CD4-positive, alpha-beta T cell (primary cell): Measurements from ENCODE around the gene TRAF3. TPM values are rescaled to one million over a fixed set of nuclear protein-coding genes. Genes with fewer than 3 reads are reported as not detected.

Experiments used
- ATAC-seq: fragments of 200-7000 bp; cut with Tn5 transposase; one replicate; pipeline ENCODE4 v1.10.0; 2022; ENCODE audit warnings: mild to moderate bottlenecking; ENCODE audit not compliant: poor library complexity
- CTCF ChIA-PET: fragments of 350-600 bp; sonication (Branson Sonifier 250); formaldehyde crosslinking; loops from one replicate; lab custom pipeline; 2021; ENCODE audit warnings: antibody characterized with exemption, inconsistent platforms; lab: Charles Lee
- POLR2A ChIA-PET: fragments of 350-600 bp; sonication (Branson Sonifier 250); formaldehyde crosslinking; loops from one replicate; lab custom pipeline; 2021; ENCODE audit warnings: antibody characterized with exemption, inconsistent platforms; lab: Charles Lee
- DNase-seq, 14 experiments: peaks; one replicate each; pipeline ENCODE4 v3.0.0-alpha.2; 2013 to 2020; ENCODE audit warnings: mixed read lengths in 2 of 14
- H3K27ac ChIP-seq, 2 donors: one replicate each; pipeline versions ENCODE4 v1.5.1 to v1.7.0; 2013; ENCODE audit warnings: low read length in 2 of 2, low read depth in 1 of 2, mild to moderate bottlenecking in 1 of 2
- H3K27me3 ChIP-seq, 2 experiments: 1 replicate in 1 of 2; 2 replicates in 1 of 2; pipeline versions ENCODE4 v1.6.1 to v1.7.0; 2013; ENCODE audit warnings: low read length in 2 of 2, control low read depth in 1 of 2, mild to moderate bottlenecking in 1 of 2, moderate library complexity in 1 of 2; ENCODE audit not compliant: insufficient read depth in 2 of 2, control insufficient read depth in 1 of 2
- H3K36me3 ChIP-seq: one replicate; pipeline ENCODE4 v1.6.1; 2013; ENCODE audit warnings: low read length, control low read depth; ENCODE audit not compliant: insufficient read depth
- H3K4me1 ChIP-seq: one replicate; pipeline ENCODE4 v1.6.1; 2013; ENCODE audit warnings: low read length, control low read depth; ENCODE audit not compliant: insufficient read depth
- H3K4me3 ChIP-seq: one replicate; pipeline ENCODE4 v1.5.1; 2013; ENCODE audit warnings: mild to moderate bottlenecking, low read length, moderate library complexity
- H3K9me3 ChIP-seq, 2 experiments: 1 replicate in 1 of 2; 2 replicates in 1 of 2; pipeline versions ENCODE4 v1.6.1 to v1.7.0; 2013; ENCODE audit warnings: low read length in 2 of 2, mild to moderate bottlenecking in 2 of 2, control low read depth in 1 of 2, moderate library complexity in 1 of 2; ENCODE audit not compliant: control insufficient read depth in 1 of 2, insufficient read depth in 1 of 2
- H3K27ac Mint-ChIP-seq: one replicate; pipeline ENCODE4 v1.8.0; 2020; ENCODE audit warnings: mixed read lengths
- H3K27me3 Mint-ChIP-seq: one replicate; pipeline ENCODE4 v1.8.0; 2021; ENCODE audit warnings: mixed read lengths
- H3K36me3 Mint-ChIP-seq: one replicate; pipeline ENCODE4 v1.8.0; 2021; ENCODE audit warnings: low read depth, mixed read lengths
- H3K4me1 Mint-ChIP-seq: one replicate; pipeline ENCODE4 v1.8.0; 2021; ENCODE audit warnings: low read depth, mixed read lengths
- H3K4me3 Mint-ChIP-seq: one replicate; pipeline ENCODE4 v1.8.0; 2020; ENCODE audit warnings: mild to moderate bottlenecking, mixed read lengths
- H3K9me3 Mint-ChIP-seq: one replicate; pipeline ENCODE4 v1.8.0; 2020; ENCODE audit warnings: mixed read lengths
- intact Hi-C, 2 experiments: fragments of 100-400 bp; cut with DNase I in 1 of 2; cut with micrococcal nuclease in 1 of 2; formaldehyde crosslinking; loops; one replicate each; pipeline versions ENCODE4 v1.15.1 to v1.9.0; 2023 to 2025; cut with DNase I, micrococcal nuclease
- total RNA-seq, 174 experiments: library from RNA in 2 of 174; stranded (reverse) in 2 of 174; gene quantifications; one replicate each; pipeline ENCODE4 v1.2.3 and lab custom pipeline; 2021 to 2026
- TF ChIP-seq, protein P1 (sequence below): fragments of 200-600 bp; IDR thresholded peaks from one replicate; pipeline ENCODE4 v1.8.0; 2022; ENCODE audit warnings: antibody characterized with exemption, mild to moderate bottlenecking

TRAF3 gene
- total RNA-seq, 2 experiments from 2014 or later = 27.1 to 32.4 TPM

DNA sequence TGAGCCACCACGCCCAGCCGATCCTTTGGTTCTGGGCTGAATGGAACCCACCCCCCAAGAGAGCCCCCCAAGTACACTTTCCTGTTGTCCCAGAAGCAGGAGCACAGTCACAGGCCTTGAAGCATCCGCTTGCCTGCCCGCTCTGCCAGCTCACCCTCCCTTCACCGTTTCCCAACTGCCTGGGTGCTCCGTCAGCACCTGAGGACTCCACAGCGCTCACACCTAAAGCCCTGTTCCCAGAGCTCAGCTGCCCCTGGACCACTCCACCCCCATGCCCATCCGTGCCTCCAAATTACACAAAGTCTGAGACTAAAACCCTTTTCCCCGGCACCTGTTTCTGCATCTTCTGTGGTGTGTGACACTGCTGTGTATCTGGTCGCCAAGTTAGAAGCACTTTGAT, 44.3 kb upstream of the TRAF3 start:
- Mint-ChIP-seq H3K9me3 (no peaks in the 10 kb centered on the region), H3K27ac (no peak overlapping the region), H3K27me3 (no peaks in the 10 kb centered on the region), H3K36me3 (peaks cover 28% of the 10 kb centered on the region), H3K4me3 (no peak overlapping the region), H3K4me1 (no peaks in the 10 kb centered on the region)
- H3K4me3 ChIP-seq = no peak overlapping the region
- no peak for DNase-seq
- intact Hi-C loops = no loop called here
- ChIA-PET CTCF (interaction anchor here (0.7 kb wide), 1 partner anchor 86 kb away, joined by 3 read pairs; no protein-coding TSS in a partner anchor), POLR2A (no interaction called here)
- no peaks in the 10 kb centered on the region for H3K27me3 ChIP-seq
- no peaks in the 10 kb centered on the region for H3K9me3 ChIP-seq
- ATAC-seq = no peak
- H3K36me3 ChIP-seq = peaks cover 24% of the 10 kb centered on the region
- no peak overlapping the region for H3K27ac ChIP-seq
- TF ChIP-seq, protein P1, sequence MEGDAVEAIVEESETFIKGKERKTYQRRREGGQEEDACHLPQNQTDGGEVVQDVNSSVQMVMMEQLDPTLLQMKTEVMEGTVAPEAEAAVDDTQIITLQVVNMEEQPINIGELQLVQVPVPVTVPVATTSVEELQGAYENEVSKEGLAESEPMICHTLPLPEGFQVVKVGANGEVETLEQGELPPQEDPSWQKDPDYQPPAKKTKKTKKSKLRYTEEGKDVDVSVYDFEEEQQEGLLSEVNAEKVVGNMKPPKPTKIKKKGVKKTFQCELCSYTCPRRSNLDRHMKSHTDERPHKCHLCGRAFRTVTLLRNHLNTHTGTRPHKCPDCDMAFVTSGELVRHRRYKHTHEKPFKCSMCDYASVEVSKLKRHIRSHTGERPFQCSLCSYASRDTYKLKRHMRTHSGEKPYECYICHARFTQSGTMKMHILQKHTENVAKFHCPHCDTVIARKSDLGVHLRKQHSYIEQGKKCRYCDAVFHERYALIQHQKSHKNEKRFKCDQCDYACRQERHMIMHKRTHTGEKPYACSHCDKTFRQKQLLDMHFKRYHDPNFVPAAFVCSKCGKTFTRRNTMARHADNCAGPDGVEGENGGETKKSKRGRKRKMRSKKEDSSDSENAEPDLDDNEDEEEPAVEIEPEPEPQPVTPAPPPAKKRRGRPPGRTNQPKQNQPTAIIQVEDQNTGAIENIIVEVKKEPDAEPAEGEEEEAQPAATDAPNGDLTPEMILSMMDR = no peak
- no peaks in the 10 kb centered on the region for H3K4me1 ChIP-seq

DNA sequence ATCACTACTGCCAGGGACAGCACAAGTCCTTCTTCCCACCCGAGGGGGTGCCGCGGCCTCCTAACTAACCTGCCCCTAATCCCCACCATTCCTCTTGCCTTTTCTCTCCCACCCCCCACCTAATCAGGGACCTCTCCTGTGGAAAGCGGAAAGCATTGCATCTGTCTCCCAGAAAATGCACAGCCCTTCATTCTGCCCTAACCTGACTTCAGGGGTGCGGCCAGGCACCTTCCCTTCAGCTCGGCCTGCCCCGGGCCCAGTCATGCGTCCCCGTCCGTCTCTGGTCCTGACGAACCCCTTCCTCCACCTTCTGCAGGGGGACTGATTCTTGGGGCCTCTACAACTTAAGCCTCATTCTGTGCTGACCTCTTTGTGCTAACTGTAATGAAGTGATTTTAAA, 43.9 kb upstream of the TRAF3 start:
- Histone ChIP-seq H3K9me3 (no peaks in the 10 kb centered on the region), H3K27me3 (no peaks in the 10 kb centered on the region), H3K36me3 (peaks cover 20% of the 10 kb centered on the region), H3K4me3 (no peak overlapping the region), H3K4me1 (no peaks in the 10 kb centered on the region), H3K27ac (no peak overlapping the region)
- H3K27me3 Mint-ChIP-seq = no peaks in the 10 kb centered on the region
- ATAC-seq (no peak), DNase-seq (no peak)
- H3K27ac Mint-ChIP-seq = no peak overlapping the region
- H3K4me3 Mint-ChIP-seq = no peak overlapping the region
- H3K4me1 Mint-ChIP-seq = no peaks in the 10 kb centered on the region
- H3K36me3 Mint-ChIP-seq = peaks cover 24% of the 10 kb centered on the region
- POLR2A ChIA-PET = no interaction called here
- intact Hi-C loops = no loop called here
- CTCF ChIA-PET = no interaction called here
- TF ChIP-seq, protein P1 = no peak
- no peaks in the 10 kb centered on the region for H3K9me3 Mint-ChIP-seq

- DNase-seq (no peak), ATAC-seq (no peak)
- Histone ChIP-seq H3K36me3 (peaks cover 10% of the 10 kb centered on the region), H3K9me3 (peaks cover 0 to 5% of the 10 kb centered on the region in 2 experiments), H3K27me3 (no peaks in the 10 kb centered on the region), H3K4me3 (no peak overlapping the region), H3K27ac (no peak overlapping the region), H3K4me1 (no peaks in the 10 kb centered on the region)
- H3K9me3 Mint-ChIP-seq = no peaks in the 10 kb centered on the region
- ChIA-PET CTCF (no interaction called here), POLR2A (no interaction called here)
- TF ChIP-seq, protein P1 = no peak
- no peaks in the 10 kb centered on the region for H3K27me3 Mint-ChIP-seq
- H3K36me3 Mint-ChIP-seq = peaks cover 18% of the 10 kb centered on the region
- no peak overlapping the region for H3K4me3 Mint-ChIP-seq
- H3K4me1 Mint-ChIP-seq = no peaks in the 10 kb centered on the region
- intact Hi-C loops = no loop called here
- H3K27ac Mint-ChIP-seq = no peak overlapping the region
Observed at GRCh38 chr14:102734436-102734835, 42.8 kb upstream of the TRAF3 start.
